ENCODE measurements around the gene ARL15. TPM values are rescaled to one million over a fixed set of nuclear protein-coding genes. Genes with fewer than 3 reads are reported as not detected.

Gene ARL15
- total and polyA plus RNA-seq, 9 of the 15 experiments (the other 6 are each of a cell fraction or from before 2014, with no cell fraction given), result 18.5 to 80.4 (median 57.0) TPM

- Histone ChIP-seq H2AFZ (ENCODE audit: low read depth, low read length) (no peak overlapping the region), H3K36me3 (ENCODE audit: control insufficient read depth, insufficient read depth, low read length) (no peaks in the 10 kb centered on the region; the same call in 2 of the 3 replicates), H3K27ac (ENCODE audit: extremely low read depth, low read depth, low read length) (no peak overlapping the region), H3K9me3 (replicated peaks; ENCODE audit: control insufficient read depth, insufficient read depth, low read depth, low read length) (no peaks in the 10 kb centered on the region), H3K4me2 (ENCODE audit: insufficient read depth, low read length) (no peak overlapping the region), H3K4me3 (no peak overlapping the region), H3K4me1 (replicated peaks in 1 of 2; ENCODE audit: control insufficient read depth in 2 of 2, insufficient read depth in 2 of 2, low read length in 2 of 2) (no peaks in the 10 kb centered on the region), H3K9ac (ENCODE audit: insufficient read depth in 1 of 2, low read depth in 2 of 2, low read length in 2 of 2) (no peak overlapping the region), H3K79me2 (ENCODE audit: control insufficient read depth, insufficient read depth, low read length) (no peaks in the 10 kb centered on the region), H4K20me1 (replicated peaks; ENCODE audit: control insufficient read depth, insufficient read depth, low read length) (no peaks in the 10 kb centered on the region), H3K9me1 (ENCODE audit: control insufficient read depth, insufficient read depth, low read length) (no peaks in the 10 kb centered on the region), H3K27me3 (ENCODE audit: control insufficient read depth in 2 of 2, insufficient read depth in 2 of 2, low read length in 2 of 2) (no peaks in the 10 kb centered on the region)
- FAIRE-seq, result no peak
- intact Hi-C loops (cut with micrococcal nuclease), result loop anchor here (10.0 kb wide), 1 partner anchor 117 kb away; no protein-coding TSS in a partner anchor
- ChIA-PET CTCF (ENCODE audit: low intra/inter-chr PET ratio) (interaction anchor here (0.6 kb wide), 1 partner anchor 18 kb away, joined by 4 read pairs; no protein-coding TSS in a partner anchor), POLR2A (interaction anchor here (1.0 kb wide), 1 partner anchor 214 kb away, joined by 3 read pairs; no protein-coding TSS in a partner anchor)
- WGBS (ENCODE audit: insufficient coverage, low coverage, missing lambda C conversion rate), result 95% methylated on average over 9 of the region's 9 CpGs
- ATAC-seq, result no peak
- no TSS peak for BruUV-seq (replicated peaks)
- DNase-seq (ENCODE audit: extremely low read depth in 1 of 4, low spot score in 3 of 4), result no peak
- in situ Hi-C loops (cut with MboI), result no loop called here
- no peak for TF ChIP-seq ZBTB12 (CRISPR knock-in tag; IDR thresholded peaks at IDR 0.05)
- TF ChIP-seq RBM25 (IDR thresholded peaks at IDR 0.05; ENCODE audit: low read depth, low read length, severe bottlenecking), result no peak
- TF ChIP-seq SETDB1 (IDR thresholded peaks at IDR 0.05; ENCODE audit: low read length), result no peak
- no peak for TF ChIP-seq PKNOX1 (IDR thresholded peaks at IDR 0.05)
- no peak for TF ChIP-seq ZNF449 (CRISPR knock-in tag; IDR thresholded peaks at IDR 0.05)
- TF ChIP-seq ZC3H8 (IDR thresholded peaks at IDR 0.05), result no peak
- TF ChIP-seq ATF7 (IDR thresholded peaks at IDR 0.05), result no peak
- no peak for TF ChIP-seq POLR3A (IDR thresholded peaks at IDR 0.05; ENCODE audit: borderline replicate concordance, extremely low read depth, insufficient read depth, insufficient read length)
- TF ChIP-seq YBX1 (IDR thresholded peaks at IDR 0.05), result no peak
- TF ChIP-seq DDX20 (tag; IDR thresholded peaks at IDR 0.05; ENCODE audit: low read depth), result no peak
- no peak for TF ChIP-seq TAF7 (tag; IDR thresholded peaks at IDR 0.05)
- TF ChIP-seq ZNF174 (CRISPR knock-in tag; IDR thresholded peaks at IDR 0.05), result no peak
- TF ChIP-seq ZNF830 (CRISPR knock-in tag; IDR thresholded peaks at IDR 0.05), result no peak
- no peak for TF ChIP-seq ZBTB1 (CRISPR knock-in tag; IDR thresholded peaks at IDR 0.05; ENCODE audit: borderline replicate concordance, low read depth)
- TF ChIP-seq GTF2E2 (tag; IDR thresholded peaks at IDR 0.05), result no peak
- TF ChIP-seq ZNF780A (CRISPR knock-in tag; IDR thresholded peaks at IDR 0.05), result no peak
Measured at GRCh38 chr5:54098267-54098666, 212.1 kb downstream of the ARL15 start.

Measured in K562 (cell line).